T47D (cell line): ENCODE measurements around the gene NDUFB6.
"Not testable (repeated sequence)": the region's sequence is repeated elsewhere in the genome, so short reads cannot be mapped to it uniquely, and the experiment has no call there.

Source experiments
- DNase-seq, 2 experiments: peaks; one replicate each; pipeline versions ENCODE4 v3.0.0 to v3.0.0-alpha.2; 2011 to 2012; ENCODE audit warnings: low read depth in 1 of 2, low spot score in 1 of 2
- JUND ChIP-seq: IDR thresholded peaks from 2 replicates; pipeline ENCODE4 v1.6.1; 2012; ENCODE audit warnings: low read depth
- in situ Hi-C: cut with HindIII; loops from 2 replicates; pipeline ENCODE4 v1.10.0; 2016; ENCODE audit warnings: low sequenced_read_pairs, low pct_unique_long_range_greater_than_20kb

The NDUFB6 gene

DNA sequence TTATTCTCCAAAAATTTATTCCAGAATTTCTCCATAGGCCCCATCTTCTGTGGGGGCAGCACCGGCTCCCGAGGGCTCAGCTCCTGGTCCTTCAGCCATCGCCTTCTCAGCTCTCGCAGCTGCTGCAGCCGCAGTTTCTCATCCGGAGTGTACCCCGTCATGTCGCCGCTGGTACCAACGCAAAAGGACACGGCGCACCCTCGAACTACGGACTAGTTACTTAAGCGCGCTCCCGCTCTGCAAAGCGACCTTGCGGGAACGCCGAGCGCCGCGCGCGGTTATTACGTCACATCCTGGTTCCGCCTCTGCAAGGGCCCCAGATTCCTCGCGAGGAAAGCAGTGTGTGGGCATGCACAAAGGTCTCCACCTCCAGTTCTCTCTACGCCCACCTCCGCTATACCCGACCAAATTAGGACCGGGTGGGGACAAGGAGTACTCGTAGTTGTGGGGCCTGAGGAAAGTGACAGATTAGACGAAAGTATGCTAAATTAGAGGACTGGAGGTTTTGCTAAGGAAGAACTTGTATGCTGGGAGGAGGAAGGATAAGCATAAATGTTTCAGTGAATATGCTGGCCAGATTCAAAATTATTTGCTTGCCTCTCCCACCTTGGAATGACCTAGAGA, at the start of gene NDUFB6:
TSS of gene NDUFB6 (minus strand) at position 260 of the 624 bp plus-strand sequence. CDS start at position 161, 99 bp downstream.
- in situ Hi-C loops: no loop called here
- DNase-seq: peak; percentile 67 to 91
- no peak for TF ChIP-seq JUND

DNA sequence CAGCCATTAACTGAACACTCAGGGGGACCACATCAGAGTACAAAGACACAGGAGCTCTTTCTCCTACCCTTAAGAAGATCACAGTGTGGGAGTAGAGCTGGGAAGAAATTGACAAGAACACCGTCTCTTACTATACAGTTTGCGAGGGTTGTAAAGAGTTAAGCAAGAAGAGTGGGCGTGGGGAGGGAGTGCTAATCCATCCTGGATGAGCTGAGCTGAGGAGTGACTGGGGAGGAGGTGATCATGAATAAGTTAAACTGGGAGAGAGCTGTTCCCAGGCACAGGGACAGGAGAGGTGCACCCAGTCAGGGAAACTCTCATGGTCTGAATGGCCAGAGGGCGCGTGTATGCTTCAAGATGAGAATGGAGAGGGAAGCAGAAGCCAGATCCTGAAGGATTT, 45.3 kb upstream of the NDUFB6 start:
- no peak for DNase-seq
- in situ Hi-C loops: no loop called here
- TF ChIP-seq JUND: no peak

DNA sequence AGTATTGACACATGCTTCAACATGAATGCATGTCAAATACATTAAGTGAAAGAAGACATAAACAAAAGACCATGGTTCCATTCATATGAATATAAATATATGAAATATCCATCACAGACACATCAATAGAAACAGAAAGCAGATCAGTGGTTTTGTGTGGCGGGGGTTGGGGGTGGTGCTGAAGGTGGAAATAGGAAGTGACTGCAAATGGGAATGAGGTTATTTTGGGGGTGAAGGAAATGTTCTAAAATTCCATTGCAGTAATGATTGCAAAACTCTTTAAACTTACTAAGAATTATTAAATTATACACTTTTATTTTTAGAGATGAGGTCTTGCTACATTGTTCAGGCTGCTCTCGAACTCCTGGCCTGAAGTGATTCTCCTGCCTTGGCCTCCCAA, 33.9 kb upstream of the NDUFB6 start:
- in situ Hi-C loops: no loop called here
- DNase-seq: no peak
- TF ChIP-seq JUND: no peak

DNA sequence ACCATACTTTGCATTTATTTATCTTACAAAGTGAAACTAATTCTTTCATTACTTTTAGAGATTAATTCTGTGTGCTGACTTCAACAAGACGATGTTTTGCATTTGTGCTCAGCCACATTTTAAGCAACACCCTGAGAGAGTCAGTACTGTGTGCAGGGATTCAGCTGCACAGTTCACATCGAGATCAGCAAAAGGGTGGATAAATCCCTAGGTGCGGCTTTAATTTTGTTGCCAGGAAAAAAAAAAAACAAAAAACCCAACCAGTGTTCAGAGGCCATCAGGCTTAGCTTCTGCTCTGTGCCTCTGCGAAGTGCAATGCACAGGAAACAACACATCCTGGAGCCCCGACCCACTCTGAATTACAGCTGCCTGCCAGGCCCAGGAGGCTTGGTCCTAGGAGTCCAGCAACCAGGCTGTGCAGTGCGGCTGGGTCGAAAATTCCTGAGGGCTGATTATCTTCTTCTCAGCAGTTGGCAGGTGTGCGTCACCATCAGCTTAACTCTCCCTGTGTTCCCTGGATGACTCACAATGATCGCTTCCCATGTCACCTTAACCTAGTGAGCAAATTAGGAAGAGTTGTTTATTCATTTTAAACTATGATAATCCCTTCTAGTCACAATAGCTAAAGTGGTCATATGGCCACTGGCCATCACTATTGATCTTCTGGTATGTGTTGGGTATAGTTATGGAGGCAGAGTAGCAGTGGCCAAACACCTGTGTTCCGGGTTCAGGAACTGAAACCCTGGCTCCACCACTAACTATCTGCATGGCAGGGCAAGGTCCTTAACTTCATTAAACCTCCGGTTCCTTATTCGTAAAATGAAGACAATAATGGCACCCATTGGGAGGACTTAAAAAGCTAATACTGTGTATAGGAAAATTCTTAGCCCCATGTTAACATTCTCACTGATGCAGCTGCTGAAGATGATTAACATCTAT, 31.2 kb upstream of the NDUFB6 start:
- no peak for TF ChIP-seq JUND
- peak in 1 of 2 experiments; percentile 25 for DNase-seq
- in situ Hi-C loops: no loop called here

DNA sequence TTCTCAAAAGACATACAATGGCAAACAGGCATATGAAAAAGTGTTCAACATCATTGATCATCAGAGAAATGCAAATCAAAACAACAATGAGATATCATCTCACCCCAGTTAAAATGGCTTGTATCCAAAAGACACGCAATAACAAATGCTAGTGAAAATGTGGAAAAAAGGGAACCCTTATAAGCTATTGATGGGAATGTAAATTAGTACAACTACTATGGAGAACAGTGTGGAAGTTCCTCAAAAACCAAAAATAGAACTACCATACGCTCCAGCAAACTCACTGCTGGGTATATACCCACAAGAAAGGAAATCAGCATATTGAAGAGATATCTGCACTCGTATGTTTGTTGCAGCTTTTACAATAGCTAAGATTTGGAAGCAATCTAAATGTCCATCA, 26.1 kb upstream of the NDUFB6 start:
- DNase-seq, in situ Hi-C loops: not testable (repeated sequence)

DNA sequence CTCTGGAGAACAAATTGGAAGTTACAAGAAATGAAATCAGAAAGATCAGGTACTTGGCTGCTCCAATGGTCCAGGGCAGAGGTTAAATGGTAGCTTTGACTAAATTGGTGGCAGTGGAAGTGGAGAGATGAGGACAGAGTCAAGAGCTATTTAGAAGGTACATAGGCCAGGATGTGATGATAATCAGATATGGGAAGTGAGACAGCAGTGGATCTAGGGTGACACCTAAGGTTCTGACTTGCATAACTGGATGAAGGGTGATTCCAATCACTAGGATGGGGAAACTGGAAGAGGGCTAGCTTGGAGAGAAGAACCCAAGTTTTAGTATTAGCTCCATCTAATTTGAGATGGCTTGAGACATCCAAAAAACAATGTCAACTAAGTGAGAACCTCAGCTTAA, 24.0 kb upstream of the NDUFB6 start:
- no peak for TF ChIP-seq JUND
- in situ Hi-C loops: no loop called here
- no peak for DNase-seq

DNA sequence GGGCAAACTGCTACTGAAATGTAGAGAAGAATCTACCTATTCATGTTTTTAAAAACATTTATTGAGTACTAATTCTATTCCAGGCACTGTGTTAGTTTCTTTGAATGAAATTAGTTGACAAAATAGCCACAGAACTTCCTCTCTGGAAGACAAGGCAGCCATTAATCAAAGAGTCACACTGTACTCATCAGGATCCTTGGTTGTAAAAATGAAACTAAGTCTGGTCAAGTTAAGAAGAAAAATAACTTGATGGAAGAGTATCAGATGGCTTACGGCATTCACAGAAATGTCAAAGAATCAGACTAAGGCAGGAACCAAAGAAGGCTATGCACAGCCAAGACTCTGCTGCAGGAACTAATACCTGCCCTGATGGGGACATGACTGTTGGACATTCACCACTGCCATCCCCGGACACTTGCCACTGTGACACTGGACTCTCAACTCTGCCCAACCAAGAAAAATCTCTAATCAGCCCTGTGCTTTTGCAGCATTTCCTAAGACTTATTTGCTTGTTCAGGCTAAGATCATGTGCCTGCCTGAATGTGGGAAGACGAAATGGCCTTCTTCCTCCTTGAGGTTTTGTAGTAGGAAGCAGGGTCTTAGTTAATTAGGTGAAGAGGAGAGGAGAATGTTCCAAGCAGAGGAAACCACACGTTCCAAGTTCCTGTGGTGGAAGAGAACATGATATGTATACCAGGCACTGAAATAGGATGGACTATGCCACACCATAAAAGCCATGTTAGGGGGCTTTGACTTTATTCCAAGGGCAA, 23.3 kb upstream of the NDUFB6 start:
- no peak for TF ChIP-seq JUND
- no peak for DNase-seq
- in situ Hi-C loops: no loop called here

DNA sequence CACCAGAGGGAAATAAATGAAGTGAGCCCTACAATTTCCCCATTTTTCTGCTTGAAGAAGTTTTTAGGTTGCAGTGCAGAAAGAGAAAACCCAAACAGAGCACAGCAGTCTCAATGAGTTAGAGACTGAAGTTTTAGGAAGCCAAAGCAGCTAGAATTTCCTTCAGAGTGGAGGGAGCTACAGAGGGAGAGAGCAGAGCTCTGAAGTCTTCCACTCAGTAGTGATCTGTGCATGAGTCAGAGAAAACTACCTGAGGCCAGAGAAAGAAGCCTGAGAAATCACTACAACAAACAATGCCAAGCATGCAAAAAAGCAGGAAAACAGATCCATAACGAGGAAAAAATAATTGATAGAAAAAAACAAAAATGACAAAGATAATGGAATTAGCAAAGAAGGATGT, 17.9 kb upstream of the NDUFB6 start:
- DNase-seq: no peak
- in situ Hi-C loops: no loop called here
- no peak for TF ChIP-seq JUND

DNA sequence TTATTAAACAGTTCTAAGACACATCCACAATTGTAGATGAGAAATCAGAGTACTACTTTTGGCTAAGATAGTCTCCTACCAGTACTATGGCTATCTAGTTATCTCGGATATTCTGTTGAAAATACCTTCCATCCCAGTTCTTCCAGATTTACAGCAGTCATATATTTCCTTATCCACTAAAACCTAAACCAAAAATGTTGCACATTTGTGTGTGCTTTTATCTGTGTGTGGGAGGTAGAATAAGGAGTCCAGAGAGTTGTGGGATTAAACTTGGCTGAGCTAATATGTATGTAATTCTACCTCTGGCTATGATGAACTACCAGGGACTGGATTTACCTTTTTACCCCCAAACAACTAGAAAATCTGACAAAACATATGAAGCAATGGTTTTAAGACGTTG, 17.5 kb upstream of the NDUFB6 start:
- DNase-seq: no peak
- in situ Hi-C loops: no loop called here
- no peak for TF ChIP-seq JUND

DNA sequence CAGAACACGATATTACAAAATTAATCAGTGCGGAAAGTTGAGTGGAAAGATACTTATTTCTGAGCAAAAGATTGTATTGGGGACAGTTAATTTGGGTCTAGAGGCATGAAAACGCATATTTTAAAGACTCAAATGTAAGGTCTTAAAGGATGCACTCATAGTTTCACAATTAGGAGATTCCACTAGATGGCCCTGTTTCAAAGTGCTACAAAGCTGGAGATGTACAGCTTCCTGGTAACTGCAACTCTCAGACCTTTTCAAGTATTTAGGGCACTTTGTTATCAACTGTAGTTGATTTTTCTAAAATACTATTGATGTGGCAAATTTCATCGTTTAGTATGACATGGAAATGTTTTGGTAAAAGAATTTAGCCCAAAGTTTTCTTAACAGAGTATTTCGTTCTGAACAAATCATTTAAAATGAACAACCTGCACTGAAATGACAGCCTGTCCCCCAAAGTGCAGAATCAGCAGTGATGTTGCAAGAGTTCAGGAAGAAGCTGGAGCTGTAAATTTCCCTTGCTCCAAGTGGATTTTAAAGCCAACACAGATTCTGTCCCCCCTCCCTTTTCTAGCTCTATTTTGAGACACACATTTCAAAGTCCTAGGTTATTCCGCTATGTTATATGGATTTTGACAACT, 16.2 kb upstream of the NDUFB6 start:
- in situ Hi-C loops: no loop called here
- peak; percentile 30 to 57 for DNase-seq
- no peak for TF ChIP-seq JUND

DNA sequence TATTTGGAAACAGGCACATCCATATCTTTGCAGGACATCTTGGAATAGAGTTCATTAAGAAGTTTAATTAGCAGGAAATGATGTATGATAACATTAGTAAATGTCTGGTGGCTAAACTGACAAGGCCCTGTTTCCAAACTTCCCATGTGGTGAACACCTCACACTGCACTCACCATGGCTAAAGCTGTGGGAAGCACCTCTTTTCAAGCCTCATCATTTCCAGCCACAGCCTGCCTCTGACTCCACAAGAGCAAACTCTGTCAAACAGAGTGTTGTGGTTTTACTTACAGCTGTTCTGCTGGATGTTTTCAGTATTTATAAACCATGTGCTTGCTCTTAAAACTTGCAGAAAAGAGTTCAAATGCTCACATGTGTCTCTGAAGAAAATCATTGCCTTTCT, 14.9 kb upstream of the NDUFB6 start:
- TF ChIP-seq JUND: no peak
- in situ Hi-C loops: no loop called here
- no peak for DNase-seq

DNA sequence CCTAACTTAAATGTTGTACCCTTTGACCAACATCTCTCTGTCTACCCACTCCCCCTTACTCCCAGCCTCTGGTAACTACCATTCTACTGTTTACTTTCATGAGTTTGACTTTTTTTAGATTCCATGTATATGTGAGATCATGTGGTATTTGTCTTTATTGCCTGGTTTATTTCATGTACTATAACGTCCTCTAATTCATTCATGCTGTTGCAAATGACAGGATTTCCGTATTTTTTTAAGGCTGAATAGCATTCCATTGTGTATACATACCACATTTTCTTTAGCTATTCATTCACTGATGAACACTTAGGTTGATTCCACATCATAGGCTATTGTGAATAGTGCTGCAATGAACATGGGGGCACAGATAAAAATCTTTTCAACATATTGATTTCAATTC, 11.8 kb upstream of the NDUFB6 start:
- in situ Hi-C loops: no loop called here
- TF ChIP-seq JUND: no peak
- DNase-seq: no peak
